HG02840 (cell line): Measurements from ENCODE around the gene LDOC1.
"Not testable (repeated sequence)": the region's sequence is repeated elsewhere in the genome, so short reads cannot be mapped to it uniquely, and the experiment has no call there.

ENCODE experiments used
- ATAC-seq: cut with Tn5 transposase; IDR thresholded peaks from one replicate; pipeline ENCODE4 v1.9.1; 2021; ENCODE audit warnings: mild to moderate bottlenecking, moderate library complexity, moderate number of reproducible peaks; ENCODE audit not compliant: unreplicated experiment, low FRiP score

Gene LDOC1

GRCh38 chrX:141176586-141177451 lies at the start of gene LDOC1:
Gene LDOC1 (minus strand): TSS chrX:141177129. CDS start chrX:141177021, 108 bp downstream.
- ATAC-seq = no peak

- ATAC-seq = no peak
Measured at GRCh38 chrX:141221611-141222010, 44.7 kb upstream of the LDOC1 start.

GRCh38 chrX:141220342-141221008 lies 43.5 kb upstream of the LDOC1 start:
- ATAC-seq = no peak

DNA sequence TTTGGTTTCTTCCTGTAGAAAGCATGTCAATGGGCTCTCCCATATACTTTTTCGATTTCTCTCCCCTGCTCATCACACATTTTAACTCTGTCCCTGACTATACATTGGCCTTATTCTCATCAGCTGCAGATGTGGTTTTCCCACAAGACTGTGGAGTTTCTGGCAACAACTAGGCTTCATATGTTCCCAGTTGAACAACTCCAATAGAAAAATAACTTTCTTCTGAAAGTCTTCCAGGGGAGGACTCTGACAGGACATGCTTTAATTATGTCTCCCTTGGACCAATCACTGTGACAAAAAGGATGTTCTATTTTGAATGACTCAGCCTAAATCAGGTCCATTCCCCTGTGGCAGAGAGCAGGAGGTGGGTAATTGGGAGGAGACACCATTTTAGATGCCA lies 37.3 kb upstream of the LDOC1 start:
- no peak for ATAC-seq

DNA sequence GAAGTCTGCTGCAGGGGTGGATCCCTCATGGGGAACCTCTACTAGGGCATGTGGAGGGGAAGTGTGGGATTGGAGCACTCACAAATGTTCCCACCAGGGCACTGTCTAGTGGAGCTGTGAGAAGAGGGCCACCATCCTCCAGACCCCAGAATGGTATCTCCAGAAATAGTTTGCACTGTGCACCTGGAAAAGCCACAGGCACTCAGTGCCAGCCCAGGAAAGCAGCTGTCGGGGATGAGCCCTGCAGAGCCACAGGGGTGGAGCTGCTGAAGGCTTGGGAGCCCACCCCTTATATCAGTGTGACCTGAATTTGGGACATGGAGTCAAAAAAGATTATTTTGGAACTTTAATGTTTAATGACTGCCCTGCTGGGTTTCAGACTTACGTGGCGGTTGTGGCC lies 25.0 kb upstream of the LDOC1 start:
- no peak for ATAC-seq

GRCh38 chrX:141188573-141188972 lies 11.6 kb upstream of the LDOC1 start:
- ATAC-seq = not testable (repeated sequence)

DNA sequence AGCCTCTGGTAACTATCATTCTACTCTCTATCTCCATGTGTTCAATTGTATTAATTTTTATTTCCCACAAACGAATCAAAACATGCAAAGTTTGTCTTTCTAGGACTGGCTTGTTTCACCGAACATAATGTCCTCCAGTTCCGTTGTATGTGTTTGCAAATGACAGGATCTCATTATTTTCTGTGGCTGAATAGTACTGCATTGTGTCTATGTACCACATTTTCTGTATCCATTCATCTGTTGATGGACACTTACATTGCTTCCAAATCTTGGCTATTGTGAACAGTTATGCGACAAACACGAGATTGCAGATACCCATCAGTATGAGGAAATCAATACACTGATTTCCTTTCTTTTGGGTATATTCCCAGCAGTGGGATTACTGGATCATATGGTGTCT lies 8.4 kb upstream of the LDOC1 start:
- no peak for ATAC-seq

GRCh38 chrX:141183000-141183399 lies 6.1 kb upstream of the LDOC1 start:
- no peak for ATAC-seq

GRCh38 chrX:141180851-141181250 lies 3.9 kb upstream of the LDOC1 start:
- ATAC-seq = no peak

- no peak for ATAC-seq
Measured at GRCh38 chrX:141175786-141176185, 1.1 kb downstream of the LDOC1 start.

DNA sequence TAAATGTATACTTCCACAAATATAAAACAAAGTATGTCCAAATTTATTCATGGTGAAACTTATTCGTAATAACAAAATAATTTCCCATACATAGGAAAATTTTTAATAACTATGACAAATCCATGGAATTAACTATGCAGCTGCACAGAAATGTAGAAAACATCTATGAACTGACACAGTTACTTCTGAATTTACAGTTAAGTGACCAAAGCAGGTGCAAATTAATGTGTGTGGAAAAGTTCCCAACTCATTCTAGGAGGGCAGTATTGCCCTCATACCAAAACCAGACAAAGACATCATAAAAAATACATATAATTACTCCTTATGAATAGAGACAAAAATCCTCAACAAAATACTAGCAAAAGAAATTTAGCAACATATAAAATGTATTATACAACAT lies 12.5 kb downstream of the LDOC1 start:
- no peak for ATAC-seq

- no peak for ATAC-seq
Measured at GRCh38 chrX:141158084-141158483, 18.8 kb downstream of the LDOC1 start.

GRCh38 chrX:141155231-141155630 lies 21.7 kb downstream of the LDOC1 start:
- ATAC-seq = not testable (repeated sequence)

- ATAC-seq = no peak
Measured at GRCh38 chrX:141142946-141143345, 34.0 kb downstream of the LDOC1 start.

DNA sequence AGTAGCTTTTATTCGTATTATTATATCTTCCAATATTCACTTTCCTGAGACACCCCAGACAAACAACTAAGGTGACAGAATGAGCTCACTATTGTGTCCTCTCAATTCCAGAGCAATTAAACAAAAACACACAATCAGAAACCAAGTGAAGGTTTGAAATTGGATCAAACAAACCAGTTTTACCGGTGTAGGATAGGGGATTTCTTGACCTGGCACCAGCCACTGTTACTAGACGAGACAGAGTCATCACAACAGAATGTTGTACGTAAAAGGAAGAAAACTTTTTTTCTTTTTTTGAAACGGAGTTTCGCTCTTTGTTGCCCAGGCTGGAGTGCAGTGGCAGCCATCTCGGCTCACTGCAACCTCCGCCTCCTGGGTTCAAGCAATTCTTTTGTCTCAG lies 43.7 kb downstream of the LDOC1 start:
- ATAC-seq = no peak

- no peak for ATAC-seq
Measured at GRCh38 chrX:141127146-141127545, 49.8 kb downstream of the LDOC1 start.
